HG03457 (cell line): ENCODE results near the gene MEX3B.
"Not testable (repeated sequence)": the region's sequence is repeated elsewhere in the genome, so short reads cannot be mapped to it uniquely, and the experiment has no call there.

ENCODE experiments used
- ATAC-seq: cut with Tn5 transposase; IDR thresholded peaks from one replicate; pipeline ENCODE4 v1.9.1; 2021; ENCODE audit warnings: moderate number of reproducible peaks; ENCODE audit not compliant: unreplicated experiment

MEX3B gene

DNA sequence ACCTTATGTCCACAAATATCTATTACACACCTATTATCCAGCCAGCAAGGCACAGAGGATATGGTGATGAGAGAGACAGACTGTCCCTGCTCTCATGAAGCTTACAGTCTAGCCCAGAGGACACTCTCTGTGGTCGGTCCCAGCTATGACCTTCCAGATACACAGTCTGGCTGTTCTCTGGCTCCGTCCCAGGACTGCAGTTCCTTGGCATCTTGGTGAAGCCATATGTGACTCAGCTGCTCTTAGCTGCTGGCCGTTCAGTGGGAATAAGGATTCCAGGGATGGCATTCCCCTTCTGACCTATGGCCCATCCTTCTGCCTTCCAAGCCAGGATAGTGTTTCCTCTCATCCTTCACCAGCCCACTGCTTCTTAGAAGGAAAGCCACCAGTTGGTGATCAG, 30.8 kb downstream of the MEX3B start:
- ATAC-seq: no peak

DNA sequence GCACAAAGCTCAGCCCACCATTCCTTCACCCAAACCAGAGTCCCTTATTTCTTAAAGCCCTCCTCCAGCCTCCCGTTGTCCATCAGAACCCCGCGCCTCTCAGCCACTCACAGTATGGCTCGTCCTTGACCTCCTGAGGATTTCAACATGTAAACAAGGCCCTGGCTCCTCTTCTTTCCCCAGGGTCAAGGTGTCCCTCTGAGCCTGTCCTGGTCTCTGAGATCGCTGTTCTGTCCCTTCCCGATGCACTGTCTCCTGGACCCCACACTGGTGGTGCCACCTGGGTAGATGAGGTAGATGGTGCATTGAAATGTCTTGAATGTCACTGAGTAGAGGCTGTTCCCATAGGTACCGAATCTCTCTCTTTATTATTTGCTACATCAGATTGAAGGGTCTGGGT, 32.9 kb downstream of the MEX3B start:
- no peak for ATAC-seq

DNA sequence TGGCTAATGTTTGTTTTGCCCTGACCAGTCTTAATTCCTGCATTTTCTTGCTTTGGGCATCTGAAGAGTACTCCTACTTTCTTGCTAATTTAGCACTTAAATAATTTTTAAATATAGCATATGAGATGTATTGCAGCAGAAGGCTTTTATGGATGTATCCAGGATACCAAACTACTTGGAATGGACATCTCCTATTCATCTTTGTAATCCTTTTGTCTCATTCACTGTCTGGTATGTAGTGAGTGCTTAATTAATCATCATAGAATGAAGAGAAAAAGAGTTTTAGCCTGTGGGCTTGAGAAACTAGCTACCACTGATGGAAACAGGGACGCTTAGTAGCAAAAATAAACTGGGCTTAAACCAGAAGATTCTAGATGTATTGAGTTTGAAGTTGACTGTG, 40.6 kb downstream of the MEX3B start:
- no peak for ATAC-seq

DNA sequence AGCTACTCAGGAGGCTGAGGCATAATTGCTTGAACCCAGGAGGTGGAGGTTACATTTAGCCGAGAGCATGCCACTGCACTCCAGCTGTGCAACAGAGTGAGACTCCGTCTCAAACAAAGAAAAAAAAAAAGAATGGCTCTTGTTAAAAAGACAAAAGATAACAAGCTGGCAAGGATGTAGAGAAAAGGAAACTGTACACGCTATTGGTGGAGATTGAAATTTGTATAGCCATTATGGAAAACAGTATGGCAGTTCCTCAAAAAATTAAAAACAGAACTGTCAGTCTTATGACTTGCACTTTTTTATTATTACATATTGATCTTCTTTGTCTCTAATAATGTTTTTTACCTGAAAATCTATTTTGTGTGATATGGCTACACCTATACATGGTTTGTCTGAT, 41.9 kb downstream of the MEX3B start:
- ATAC-seq: no peak

DNA sequence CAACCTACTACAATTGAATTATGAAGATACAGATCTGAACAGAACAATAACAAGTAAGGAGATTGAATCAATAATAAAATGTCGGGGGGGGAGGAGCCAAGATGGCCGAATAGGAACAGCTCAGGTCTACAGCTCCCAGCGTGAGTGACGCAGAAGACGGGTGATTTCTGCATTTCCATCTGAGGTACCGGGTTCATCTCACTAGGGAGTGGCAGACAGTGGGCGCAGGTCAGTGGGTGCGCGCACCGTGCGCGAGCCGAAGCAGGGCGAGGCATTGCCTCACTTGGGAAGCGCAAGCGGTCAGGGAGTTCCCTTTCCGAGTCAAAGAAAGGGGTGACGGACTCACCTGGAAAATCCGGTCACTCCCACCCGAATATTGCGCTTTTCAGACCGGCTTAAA, 50.7 kb downstream of the MEX3B start:
- ATAC-seq: not testable (repeated sequence)

DNA sequence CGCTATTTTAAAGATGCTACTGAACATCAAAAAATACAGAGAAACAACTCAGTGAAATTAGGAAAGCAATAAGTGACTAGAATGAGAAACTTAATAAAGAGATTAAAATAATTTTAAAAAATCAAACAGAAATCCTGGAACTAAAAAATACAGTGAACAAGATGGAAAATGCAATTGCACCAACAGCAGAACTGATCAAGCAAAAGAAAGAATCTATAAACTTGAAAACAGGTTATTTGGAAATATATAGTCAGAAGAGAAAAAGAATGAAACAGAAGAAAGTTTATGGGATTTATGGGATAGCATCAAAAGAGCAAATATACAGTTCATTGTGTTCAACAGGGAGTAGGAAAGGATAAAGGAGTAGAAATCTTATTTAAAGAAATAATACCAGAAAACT, 53.3 kb downstream of the MEX3B start:
- no peak for ATAC-seq
